GM12874 (cell line): ENCODE results near the gene UBTF.

Experiments used
- CTCF ChIP-seq: IDR thresholded peaks from 2 replicates; pipeline ENCODE4 v1.5.1; 2011; ENCODE audit warnings: low read depth, mild to moderate bottlenecking, control low read depth, low read length, moderate library complexity; ENCODE audit not compliant: insufficient read depth

The UBTF gene

GRCh38 chr17:44197107-44197506 is 22.4 kb downstream of the UBTF start:
- no peak for TF ChIP-seq CTCF

- TF ChIP-seq CTCF: no peak
Measured at GRCh38 chr17:44193326-44194084, 26.0 kb downstream of the UBTF start.

DNA sequence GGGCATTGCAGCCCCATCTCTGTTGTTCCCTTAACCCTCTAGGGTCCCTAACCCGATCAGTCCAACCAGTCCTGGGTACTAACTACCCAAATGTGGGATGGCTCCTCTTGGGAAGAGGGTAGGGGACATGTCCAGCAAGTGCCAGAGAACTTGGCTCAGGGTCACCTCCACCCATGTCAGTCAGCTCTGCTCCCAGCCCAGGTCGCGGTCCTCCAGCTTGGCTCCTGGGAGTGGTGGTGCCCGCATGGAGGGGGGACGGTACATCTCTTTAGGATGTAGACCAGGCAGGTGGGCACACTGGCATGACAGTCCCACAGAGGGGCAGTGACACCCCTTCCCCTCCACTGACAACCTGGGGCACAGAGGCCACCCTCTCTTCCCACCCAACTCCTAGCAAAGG is 26.7 kb downstream of the UBTF start:
- no peak for TF ChIP-seq CTCF

GRCh38 chr17:44191941-44192496 is 27.5 kb downstream of the UBTF start:
- TF ChIP-seq CTCF: no peak

- no peak for TF ChIP-seq CTCF
Measured at GRCh38 chr17:44191369-44191768, 28.1 kb downstream of the UBTF start.

- no peak for TF ChIP-seq CTCF
Measured at GRCh38 chr17:44190481-44190880, 29.0 kb downstream of the UBTF start.

DNA sequence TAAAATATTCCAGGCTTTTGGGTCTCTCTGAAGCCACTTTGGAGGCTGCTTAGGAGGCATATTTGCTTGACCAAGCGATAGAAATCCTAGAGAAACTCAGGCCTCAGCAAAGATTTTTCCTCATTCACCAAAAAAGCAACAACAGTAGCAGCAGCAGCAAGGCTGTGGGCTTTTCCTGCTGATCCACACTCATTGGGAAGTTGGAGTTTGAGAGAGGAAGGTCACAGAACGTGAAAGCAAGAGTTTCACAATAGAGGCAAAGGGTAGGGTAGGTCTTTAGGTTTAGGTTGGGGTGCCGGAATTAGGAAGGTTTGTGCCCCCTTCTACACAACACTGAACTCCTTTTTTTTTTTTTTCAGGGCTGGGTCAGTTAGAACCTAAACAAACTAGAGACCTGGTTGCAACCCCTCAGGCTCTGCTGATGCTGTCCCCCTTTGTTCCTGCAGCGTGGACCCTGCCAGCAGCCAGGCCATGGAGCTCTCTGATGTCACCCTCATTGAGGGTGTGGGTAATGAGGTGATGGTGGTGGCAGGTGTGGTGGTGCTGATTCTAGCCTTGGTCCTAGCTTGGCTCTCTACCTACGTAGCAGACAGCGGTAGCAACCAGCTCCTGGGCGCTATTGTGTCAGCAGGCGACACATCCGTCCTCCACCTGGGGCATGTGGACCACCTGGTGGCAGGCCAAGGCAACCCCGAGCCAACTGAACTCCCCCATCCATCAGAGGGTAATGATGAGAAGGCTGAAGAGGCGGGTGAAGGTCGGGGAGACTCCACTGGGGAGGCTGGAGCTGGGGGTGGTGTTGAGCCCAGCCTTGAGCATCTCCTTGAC is 30.7 kb downstream of the UBTF start:
- TF ChIP-seq CTCF: no peak
